GM18499 (cell line): ENCODE measurements around the gene SND1.

Source experiments
- ATAC-seq: cut with Tn5 transposase; IDR thresholded peaks from one replicate; pipeline ENCODE4 v1.9.1; 2021; ENCODE audit warnings: moderate number of reproducible peaks; ENCODE audit not compliant: insufficient read depth, unreplicated experiment

The SND1 gene

GRCh38 chr7:127793582-127793981 is 141.6 kb downstream of the SND1 start:
- ATAC-seq: no peak

- ATAC-seq: no peak
Measured at GRCh38 chr7:127794136-127794535, 142.1 kb downstream of the SND1 start.

- no peak for ATAC-seq
Measured at GRCh38 chr7:127794551-127794950, 142.6 kb downstream of the SND1 start.

GRCh38 chr7:127798023-127798422 is 146.0 kb downstream of the SND1 start:
- ATAC-seq: no peak

- ATAC-seq: no peak
Measured at GRCh38 chr7:127798769-127799372, 146.9 kb downstream of the SND1 start.

- no peak for ATAC-seq
Measured at GRCh38 chr7:127799535-127800305, 147.7 kb downstream of the SND1 start.

- no peak for ATAC-seq
Measured at GRCh38 chr7:127802845-127803244, 150.9 kb downstream of the SND1 start.

- ATAC-seq: no peak
Measured at GRCh38 chr7:127803626-127804025, 151.6 kb downstream of the SND1 start.

- ATAC-seq: no peak
Measured at GRCh38 chr7:127807340-127807739, 155.3 kb downstream of the SND1 start.

- ATAC-seq: no peak
Measured at GRCh38 chr7:127807829-127808228, 155.8 kb downstream of the SND1 start.

- no peak for ATAC-seq
Measured at GRCh38 chr7:127809261-127809702, 157.3 kb downstream of the SND1 start.

- ATAC-seq: no peak
Measured at GRCh38 chr7:127810113-127810512, 158.1 kb downstream of the SND1 start.

- ATAC-seq: no peak
Measured at GRCh38 chr7:127810696-127811660, 159.0 kb downstream of the SND1 start.

GRCh38 chr7:127812540-127812939 is 160.5 kb downstream of the SND1 start:
- no peak for ATAC-seq

GRCh38 chr7:127813991-127814541 is 162.1 kb downstream of the SND1 start:
- ATAC-seq: no peak

- no peak for ATAC-seq
Measured at GRCh38 chr7:127815631-127816145, 163.7 kb downstream of the SND1 start.

GRCh38 chr7:127816354-127817190 is 164.6 kb downstream of the SND1 start:
- no peak for ATAC-seq

- ATAC-seq: no peak
Measured at GRCh38 chr7:127817466-127817865, 165.5 kb downstream of the SND1 start.

GRCh38 chr7:127818306-127818705 is 166.3 kb downstream of the SND1 start:
- no peak for ATAC-seq
